ENCODE data around the gene OBSCN. TPM values are rescaled to one million over a fixed set of nuclear protein-coding genes. Genes with fewer than 3 reads are reported as not detected.
A peak's percentile ranks its signal among the peaks of the same experiment; 100 is the strongest.

OBSCN gene
- total and polyA plus RNA-seq, 2 of the 13 experiments (the other 11 are each of a cell fraction or from before 2014, with no cell fraction given), result 0.20 TPM

DNA sequence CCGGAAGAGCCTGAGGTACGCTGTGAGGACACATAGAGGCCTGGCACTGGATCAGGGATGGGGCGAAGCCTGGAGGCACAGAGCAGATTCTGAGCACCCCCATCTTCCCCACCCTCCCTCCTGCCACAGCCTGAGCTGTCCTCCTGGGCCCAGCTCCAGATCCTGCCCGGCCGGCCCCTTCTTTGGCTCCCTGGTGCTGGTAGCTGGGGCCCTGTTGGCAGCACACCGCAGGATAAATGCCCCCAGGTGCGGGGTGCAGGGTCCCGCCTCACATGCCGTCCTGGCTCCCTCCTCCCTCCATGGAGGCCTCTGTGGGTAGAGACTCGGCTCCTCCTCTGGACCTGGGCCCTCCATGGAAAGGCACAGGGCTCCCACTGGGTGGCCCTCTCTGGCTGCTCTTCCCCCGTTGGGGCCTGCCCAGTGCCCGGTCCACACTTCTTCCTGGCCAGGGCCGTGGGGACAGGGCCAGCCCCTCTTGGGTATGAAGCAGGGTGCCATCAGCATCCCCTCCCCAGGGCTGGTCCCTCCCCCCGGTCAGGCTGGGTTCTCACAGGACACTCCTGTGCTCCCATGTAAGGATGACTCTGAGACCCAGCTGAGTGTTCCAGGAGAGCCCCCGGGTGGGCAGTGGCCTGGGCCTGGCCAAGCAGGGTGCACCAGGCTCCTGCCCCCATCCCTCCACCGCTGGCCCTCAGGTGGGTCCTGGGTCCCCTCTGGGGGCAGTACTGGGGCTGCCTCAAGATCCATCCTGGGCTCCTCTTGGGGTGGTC, 1.1 kb upstream of the OBSCN start:
- BruUV-seq (replicated peaks), result no TSS peak
- Histone ChIP-seq H3K27me3 (ENCODE audit: control insufficient read depth in 1 of 2, insufficient read depth in 2 of 2, low read length in 2 of 2) (peaks cover 4 to 36% of the 10 kb centered on the region in 2 experiments; a peak in 4 of 5 replicates), H3K27ac (ENCODE audit: extremely low read length, insufficient read depth, low read length) (no peak overlapping the region), H3K4me2 (ENCODE audit: low read depth, low read length) (no peak overlapping the region), H3K36me3 (replicated peaks in 1 of 2; ENCODE audit: control insufficient read depth in 1 of 2, insufficient read depth in 2 of 2, low read length in 2 of 2) (no peaks in the 10 kb centered on the region), H3K4me1 (ENCODE audit: insufficient read depth, low read length) (no peaks in the 10 kb centered on the region), H3K9me3 (ENCODE audit: low read length) (no peaks in the 10 kb centered on the region), H3K9ac (ENCODE audit: insufficient read depth, low read depth, low read length) (no peak overlapping the region), H3K79me2 (ENCODE audit: insufficient read depth, low read length) (no peaks in the 10 kb centered on the region), H4K20me1 (ENCODE audit: insufficient read depth, low read length) (no peaks in the 10 kb centered on the region), H2AFZ (ENCODE audit: low read length) (no peak overlapping the region), H3K4me3 (replicated peaks in 1 of 3; ENCODE audit: insufficient read depth in 1 of 3, low read depth in 2 of 3, low read length in 3 of 3) (no peak overlapping the region)
- intact Hi-C loops (cut with micrococcal nuclease; ENCODE audit: unreplicated experiment) (no loop called here), in situ Hi-C loops (cut with HindIII; ENCODE audit: extremely low pct_ligation_motif_present, low pct_unique_long_range_greater_than_20kb) (no loop called here)
- DNase-seq (ENCODE audit: low spot score), result no peak
- FAIRE-seq, result no peak
- CTCF ChIA-PET (ENCODE audit: low intra/inter-chr PET ratio, low total read pairs), result no interaction called here
- ATAC-seq, result peak; percentile 17; the same call in 2 of the 3 replicates
- TF ChIP-seq ZNF275 (CRISPR knock-in tag; IDR thresholded peaks at IDR 0.05; ENCODE audit: borderline replicate concordance) (no peak), RNF219 (CRISPR knock-in tag; IDR thresholded peaks at IDR 0.05) (no peak), ZNF792 (CRISPR knock-in tag; IDR thresholded peaks at IDR 0.05) (no peak), EP300 (IDR thresholded peaks at IDR 0.05; ENCODE audit: low read depth in 2 of 2, low read length in 2 of 2) (no peak), EP300 (CRISPR knock-in tag; IDR thresholded peaks at IDR 0.05; ENCODE audit: borderline replicate concordance) (no peak), CBX1 (IDR thresholded peaks at IDR 0.05; ENCODE audit: low read depth) (no peak), POLR2G (IDR thresholded peaks at IDR 0.05; ENCODE audit: low read depth, low read length) (no peak), REPIN1 (CRISPR knock-in tag; IDR thresholded peaks at IDR 0.05; ENCODE audit: borderline replicate concordance, low read depth) (no peak), CCAR2 (optimal IDR thresholded peaks at IDR 0.05; ENCODE audit: low read depth, low read length) (no peak), ELF4 (CRISPR knock-in tag; IDR thresholded peaks at IDR 0.05; ENCODE audit: borderline replicate concordance) (no peak), ATM (IDR thresholded peaks at IDR 0.05; ENCODE audit: borderline replicate concordance) (no peak)
- TF ChIP-seq, protein P1, sequence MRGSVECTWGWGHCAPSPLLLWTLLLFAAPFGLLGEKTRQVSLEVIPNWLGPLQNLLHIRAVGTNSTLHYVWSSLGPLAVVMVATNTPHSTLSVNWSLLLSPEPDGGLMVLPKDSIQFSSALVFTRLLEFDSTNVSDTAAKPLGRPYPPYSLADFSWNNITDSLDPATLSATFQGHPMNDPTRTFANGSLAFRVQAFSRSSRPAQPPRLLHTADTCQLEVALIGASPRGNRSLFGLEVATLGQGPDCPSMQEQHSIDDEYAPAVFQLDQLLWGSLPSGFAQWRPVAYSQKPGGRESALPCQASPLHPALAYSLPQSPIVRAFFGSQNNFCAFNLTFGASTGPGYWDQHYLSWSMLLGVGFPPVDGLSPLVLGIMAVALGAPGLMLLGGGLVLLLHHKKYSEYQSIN (CRISPR knock-in tag; IDR thresholded peaks at IDR 0.05; ENCODE audit: borderline replicate concordance), result no peak
- TF ChIP-seq, protein P2, sequence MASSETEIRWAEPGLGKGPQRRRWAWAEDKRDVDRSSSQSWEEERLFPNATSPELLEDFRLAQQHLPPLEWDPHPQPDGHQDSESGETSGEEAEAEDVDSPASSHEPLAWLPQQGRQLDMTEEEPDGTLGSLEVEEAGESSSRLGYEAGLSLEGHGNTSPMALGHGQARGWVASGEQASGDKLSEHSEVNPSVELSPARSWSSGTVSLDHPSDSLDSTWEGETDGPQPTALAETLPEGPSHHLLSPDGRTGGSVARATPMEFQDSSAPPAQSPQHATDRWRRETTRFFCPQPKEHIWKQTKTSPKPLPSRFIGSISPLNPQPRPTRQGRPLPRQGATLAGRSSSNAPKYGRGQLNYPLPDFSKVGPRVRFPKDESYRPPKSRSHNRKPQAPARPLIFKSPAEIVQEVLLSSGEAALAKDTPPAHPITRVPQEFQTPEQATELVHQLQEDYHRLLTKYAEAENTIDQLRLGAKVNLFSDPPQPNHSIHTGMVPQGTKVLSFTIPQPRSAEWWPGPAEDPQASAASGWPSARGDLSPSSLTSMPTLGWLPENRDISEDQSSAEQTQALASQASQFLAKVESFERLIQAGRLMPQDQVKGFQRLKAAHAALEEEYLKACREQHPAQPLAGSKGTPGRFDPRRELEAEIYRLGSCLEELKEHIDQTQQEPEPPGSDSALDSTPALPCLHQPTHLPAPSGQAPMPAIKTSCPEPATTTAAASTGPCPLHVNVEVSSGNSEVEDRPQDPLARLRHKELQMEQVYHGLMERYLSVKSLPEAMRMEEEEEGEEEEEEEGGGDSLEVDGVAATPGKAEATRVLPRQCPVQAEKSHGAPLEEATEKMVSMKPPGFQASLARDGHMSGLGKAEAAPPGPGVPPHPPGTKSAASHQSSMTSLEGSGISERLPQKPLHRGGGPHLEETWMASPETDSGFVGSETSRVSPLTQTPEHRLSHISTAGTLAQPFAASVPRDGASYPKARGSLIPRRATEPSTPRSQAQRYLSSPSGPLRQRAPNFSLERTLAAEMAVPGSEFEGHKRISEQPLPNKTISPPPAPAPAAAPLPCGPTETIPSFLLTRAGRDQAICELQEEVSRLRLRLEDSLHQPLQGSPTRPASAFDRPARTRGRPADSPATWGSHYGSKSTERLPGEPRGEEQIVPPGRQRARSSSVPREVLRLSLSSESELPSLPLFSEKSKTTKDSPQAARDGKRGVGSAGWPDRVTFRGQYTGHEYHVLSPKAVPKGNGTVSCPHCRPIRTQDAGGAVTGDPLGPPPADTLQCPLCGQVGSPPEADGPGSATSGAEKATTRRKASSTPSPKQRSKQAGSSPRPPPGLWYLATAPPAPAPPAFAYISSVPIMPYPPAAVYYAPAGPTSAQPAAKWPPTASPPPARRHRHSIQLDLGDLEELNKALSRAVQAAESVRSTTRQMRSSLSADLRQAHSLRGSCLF (CRISPR knock-in tag; IDR thresholded peaks at IDR 0.05; ENCODE audit: borderline replicate concordance), result no peak
- TF ChIP-seq, protein P3, sequence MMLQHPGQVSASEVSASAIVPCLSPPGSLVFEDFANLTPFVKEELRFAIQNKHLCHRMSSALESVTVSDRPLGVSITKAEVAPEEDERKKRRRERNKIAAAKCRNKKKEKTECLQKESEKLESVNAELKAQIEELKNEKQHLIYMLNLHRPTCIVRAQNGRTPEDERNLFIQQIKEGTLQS (CRISPR knock-in tag; IDR thresholded peaks at IDR 0.05), result no peak
- POLR2A ChIA-PET, result no interaction called here
- WGBS (ENCODE audit: low lambda C conversion rate), result 20% methylated on average over 5 of the region's 16 CpGs
